Kidney (tissue), 14 donors: ENCODE results near the gene TENM4. TPM values are rescaled to one million over a fixed set of nuclear protein-coding genes. Genes with fewer than 3 reads are reported as not detected.
A peak's percentile ranks its signal among the peaks of the same experiment; 100 is the strongest.
"Not testable (repeated sequence)": the region's sequence is repeated elsewhere in the genome, so short reads cannot be mapped to it uniquely, and the experiment has no call there.

ENCODE experiments used
- DNase-seq, 5 donors: peaks; one replicate each; pipeline ENCODE4 v3.0.0-alpha.2; 2013 to 2020
- FAIRE-seq: peaks from 2 replicates; lab custom pipeline; 2012; peaks lifted over from hg19 to GRCh38; lab: Jason Lieb, UNC
- H3K27ac ChIP-seq, 2 donors: one replicate each; pipeline ENCODE4 v1.7.0; 2013; ENCODE audit warnings: low read depth in 2 of 2, low read length in 2 of 2, inconsistent platforms in 1 of 2
- H3K27me3 ChIP-seq: one replicate; pipeline ENCODE4 v1.7.1; 2013; ENCODE audit warnings: low read length, inconsistent platforms; ENCODE audit not compliant: control insufficient read depth, insufficient read depth
- H3K36me3 ChIP-seq, 3 donors: one replicate each; pipeline versions ENCODE4 v1.7.0 to v1.7.1; 2013; ENCODE audit warnings: low read length in 3 of 3, control low read depth in 1 of 3, inconsistent platforms in 1 of 3; ENCODE audit not compliant: insufficient read depth in 3 of 3, control insufficient read depth in 2 of 3
- H3K4me1 ChIP-seq, 3 donors: one replicate each; pipeline versions ENCODE4 v1.7.0 to v1.7.1; 2013; ENCODE audit warnings: low read length in 3 of 3, inconsistent platforms in 1 of 3, low read depth in 1 of 3; ENCODE audit not compliant: control insufficient read depth in 2 of 3, insufficient read depth in 2 of 3
- H3K4me3 ChIP-seq, 3 donors: one replicate each; pipeline versions ENCODE4 v1.7.0 to v1.8.1; 2013; ENCODE audit warnings: low read length in 3 of 3, control low read depth in 1 of 3, inconsistent platforms in 1 of 3
- H3K9ac ChIP-seq, 3 donors: one replicate each; pipeline versions ENCODE4 v1.7.0 to v1.7.1; 2013; ENCODE audit warnings: low read length in 3 of 3, control low read depth in 1 of 3, inconsistent platforms in 1 of 3
- H3K9me3 ChIP-seq, 3 donors: one replicate each; pipeline versions ENCODE4 v1.7.0 to v1.7.1; 2013; ENCODE audit warnings: low read length in 3 of 3, control low read depth in 1 of 3, inconsistent platforms in 1 of 3; ENCODE audit not compliant: control insufficient read depth in 2 of 3, insufficient read depth in 1 of 3
- CTCF ChIP-seq: IDR thresholded peaks from 3 replicates; pipeline ENCODE4 v1.5.1; 2012; ENCODE audit warnings: mild to moderate bottlenecking, moderate library complexity, borderline replicate concordance; ENCODE audit not compliant: insufficient read depth; ENCODE audit errors: extremely low read depth
- intact Hi-C: fragments of 100-400 bp; cut with DNase I; formaldehyde crosslinking; loops from one replicate; pipeline ENCODE4 v1.11.1; 2022
- polyA plus RNA-seq: library from polyadenylated mRNA; stranded (reverse); fragments of 350-450 nt; fragmentation: Illumina TruSeq; extraction: RNeasy Lipid Tissue Mini Kit (QIAGEN cat#74804); gene quantifications from one replicate; pipeline ENCODE4 v1.2.3, GENCODE V29; 2014; ENCODE audit warnings: low read depth, low replicate concordance; ENCODE audit not compliant: insufficient read depth
- total RNA-seq: library from RNA; stranded (reverse); fragmentation: NEBNext Ultra II Directional; extraction: Animal tissue kit (Norgen Biotek cat#: 25700); gene quantifications from one replicate; pipeline ENCODE4 v1.2.1, GENCODE V29; 2021
- donor health status: control.
- donor health status: control.
- donor health status: control.
- donor health status: control.
- donor health status: control.
- donor health status: DM: yes; HTN: yes; CAD: no.
- donor health status: Normal renal cell carcinoma (clear cell type).

Gene TENM4
- total and polyA plus RNA-seq, 2 donors from 2014 or later = 0.34 to 31.0 TPM

GRCh38 chr11:78978831-78979230 is 462.0 kb downstream of the TENM4 start:
- TF ChIP-seq CTCF = no peak
- no peak overlapping the region for H3K9ac ChIP-seq
- H3K36me3 ChIP-seq = no peaks in the 10 kb centered on the region
- no peak for DNase-seq
- no peaks in the 10 kb centered on the region for H3K4me1 ChIP-seq
- intact Hi-C loops = no loop called here
- no peak overlapping the region for H3K27ac ChIP-seq
- no peaks in the 10 kb centered on the region for H3K9me3 ChIP-seq
- no peak overlapping the region for H3K4me3 ChIP-seq
- FAIRE-seq = no peak
- H3K27me3 ChIP-seq = no peaks in the 10 kb centered on the region

GRCh38 chr11:78977848-78978247 is 463.0 kb downstream of the TENM4 start:
- H3K36me3 ChIP-seq, FAIRE-seq, H3K4me1 ChIP-seq, DNase-seq, H3K9ac ChIP-seq, H3K9me3 ChIP-seq, H3K27ac ChIP-seq, intact Hi-C loops, H3K4me3 ChIP-seq, H3K27me3 ChIP-seq: not testable (repeated sequence)

- TF ChIP-seq CTCF = no peak
- no peak overlapping the region for H3K4me3 ChIP-seq
- H3K27ac ChIP-seq = no peak overlapping the region
- no peaks in the 10 kb centered on the region for H3K27me3 ChIP-seq
- FAIRE-seq (no peak), DNase-seq (no peak)
- H3K36me3 ChIP-seq = no peaks in the 10 kb centered on the region
- no peak overlapping the region for H3K9ac ChIP-seq
- peaks cover 0 to 2% (median 0%) of the 10 kb centered on the region in 3 donors for H3K9me3 ChIP-seq
- no peaks in the 10 kb centered on the region for H3K4me1 ChIP-seq
- intact Hi-C loops = no loop called here
These were observed 463.8 kb downstream of the TENM4 start for GRCh38 chr11:78977009-78977408.

GRCh38 chr11:78975081-78975480 is 465.7 kb downstream of the TENM4 start:
- Histone ChIP-seq H3K27ac (no peak overlapping the region), H3K36me3 (no peaks in the 10 kb centered on the region), H3K9ac (no peak overlapping the region), H3K4me1 (no peaks in the 10 kb centered on the region), H3K4me3 (no peak overlapping the region), H3K27me3 (no peaks in the 10 kb centered on the region), H3K9me3 (peaks cover 0 to 2% (median 0%) of the 10 kb centered on the region in 3 donors)
- no peak for FAIRE-seq
- no peak for TF ChIP-seq CTCF
- DNase-seq = peak in 1 of 5 donors; percentile 81
- intact Hi-C loops = no loop called here
